Left cardiac atrium (tissue), 4 donors: ENCODE results near the gene MCF2L2. TPM values are rescaled to one million over a fixed set of nuclear protein-coding genes. Genes with fewer than 3 reads are reported as not detected.

ENCODE experiments used
- ATAC-seq, 2 donors: fragments of 200-7000 bp; cut with Tn5 transposase; one replicate each; pipeline ENCODE4 v1.9.1; 2020; ENCODE audit warnings: mild to moderate bottlenecking in 2 of 2, moderate library complexity in 2 of 2
- DNase-seq: peaks from one replicate; pipeline ENCODE4 v3.0.0-alpha.2; 2020
- intact Hi-C, 2 donors: fragments of 100-400 bp; cut with DNase I; formaldehyde crosslinking; loops; one replicate each; pipeline versions ENCODE4 v1.14.1 to v1.15.1; 2022 to 2023
- total RNA-seq, 2 donors: library from RNA; stranded (reverse); fragmentation: NEBNext Ultra II Directional; extraction: Animal tissue kit (Norgen Biotek cat#: 25700); gene quantifications; one replicate each; pipeline ENCODE4 v1.2.1, GENCODE V29; 2021
- donor health status: DM: no; HTN: yes; CAD: no.
- donor health status: DM: no; HTN: yes; CAD: no; lungs with severe emphysema.
- donor health status: DM: yes; HTN: yes; CAD: no.
- donor health status: Dilated cardiomyopathy.

The MCF2L2 gene
- total RNA-seq, 2 donors from 2014 or later, result 0.34 to 1.1 TPM

DNA sequence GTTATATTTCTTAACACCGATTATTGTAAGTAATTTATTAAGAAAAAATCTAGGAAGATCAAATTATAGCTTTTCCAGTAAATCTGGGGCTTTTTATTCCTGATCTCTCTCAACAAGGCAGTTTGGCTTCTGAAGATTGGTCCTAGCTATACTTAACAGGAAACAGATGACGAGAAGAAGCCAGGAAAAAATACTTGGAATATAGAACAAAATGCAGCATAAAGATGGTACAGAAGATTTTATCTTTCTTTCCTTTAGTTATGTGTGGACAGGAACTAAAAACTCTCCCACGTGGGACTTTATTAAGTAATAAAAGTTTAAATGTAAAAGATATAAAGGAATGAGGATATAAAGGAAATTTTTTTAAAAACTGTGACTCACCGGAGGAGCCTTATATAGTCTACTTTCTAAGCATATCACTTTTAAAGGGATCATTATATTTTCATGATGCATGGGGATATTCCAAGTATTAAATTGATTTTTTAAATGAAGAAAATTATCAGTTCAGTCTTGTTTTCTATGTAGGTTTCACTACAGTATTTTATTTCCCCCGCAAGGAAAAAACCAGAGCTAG, 167.2 kb downstream of the MCF2L2 start:
- ATAC-seq (no peak), DNase-seq (no peak)
- intact Hi-C loops, result no loop called here

DNA sequence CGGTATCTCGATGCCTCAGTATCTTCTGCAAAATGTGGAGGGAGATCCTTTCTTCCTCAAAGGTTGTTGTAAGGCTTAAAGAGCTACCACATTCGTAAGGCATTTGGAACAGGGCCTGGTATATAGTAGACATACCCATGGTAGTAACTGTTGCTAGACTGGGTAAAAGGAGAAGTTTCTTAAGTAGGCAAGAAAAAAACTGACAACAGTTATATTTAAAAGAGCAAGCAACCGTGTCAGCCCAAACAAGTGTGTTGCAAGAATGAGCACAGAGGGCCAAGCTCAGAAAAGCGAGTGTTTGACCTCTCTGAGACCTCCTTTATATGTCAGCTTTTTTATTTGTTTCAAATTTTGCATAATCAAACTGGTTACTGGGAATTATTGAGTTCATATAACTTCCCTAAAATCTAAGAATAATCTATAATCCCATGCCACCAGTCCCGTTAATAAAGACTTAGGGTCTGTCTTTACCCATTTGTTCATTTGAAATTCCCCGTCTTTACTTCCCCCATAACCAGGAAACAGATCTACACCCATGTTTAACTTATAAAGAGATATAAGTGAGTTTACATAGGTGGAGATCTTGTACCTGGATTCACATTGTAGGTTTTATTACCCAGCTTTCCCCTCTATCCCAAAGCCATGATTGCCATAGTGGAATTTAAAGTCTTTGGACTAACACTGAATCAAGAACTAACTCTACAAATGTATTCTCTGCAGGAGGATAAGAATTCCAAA, 168.1 kb downstream of the MCF2L2 start:
- intact Hi-C loops, result no loop called here
- ATAC-seq (peak; percentile 69 to 76), DNase-seq (no peak)

DNA sequence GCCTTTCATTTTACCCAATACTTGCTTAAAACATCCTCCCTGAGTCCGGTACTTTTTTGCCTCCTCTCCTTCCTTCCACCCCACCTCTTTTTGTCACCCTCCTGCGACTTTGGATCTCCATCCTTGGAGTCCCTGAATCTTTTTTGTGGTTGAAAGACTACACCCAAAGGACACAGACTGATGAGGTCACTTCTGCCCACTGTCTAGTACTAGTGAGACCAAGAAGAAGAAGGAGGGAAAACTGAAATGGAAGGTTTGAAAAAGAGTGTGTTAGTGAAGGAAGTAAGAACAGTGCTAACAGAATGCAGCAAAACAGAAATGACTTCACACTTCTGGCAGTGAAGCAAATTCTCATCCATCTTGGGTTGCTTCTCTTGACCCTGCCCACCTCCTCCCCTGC, 168.8 kb downstream of the MCF2L2 start:
- ATAC-seq, result peak in 1 of 2 donors; percentile 18
- DNase-seq, result no peak
- intact Hi-C loops, result no loop called here

DNA sequence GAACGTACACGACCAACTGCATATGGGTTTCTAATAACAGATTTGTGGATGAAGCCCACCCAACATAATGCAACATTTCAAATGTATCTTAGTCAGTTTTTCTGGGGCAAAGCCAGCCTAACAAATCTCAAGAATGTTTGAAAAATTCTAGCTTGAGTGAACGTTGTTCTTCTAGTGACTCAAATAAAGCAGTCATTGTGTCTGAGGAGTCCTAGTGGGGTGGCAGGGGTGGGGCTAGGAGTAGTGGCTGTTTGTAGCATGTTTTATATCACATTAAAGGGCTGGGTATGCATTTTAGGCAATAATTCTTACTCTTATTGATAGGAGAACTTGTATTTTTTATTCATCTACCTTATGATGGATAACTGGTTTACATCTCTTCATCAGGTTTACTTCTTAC, 169.3 kb downstream of the MCF2L2 start:
- ATAC-seq (no peak), DNase-seq (no peak)
- intact Hi-C loops, result no loop called here

DNA sequence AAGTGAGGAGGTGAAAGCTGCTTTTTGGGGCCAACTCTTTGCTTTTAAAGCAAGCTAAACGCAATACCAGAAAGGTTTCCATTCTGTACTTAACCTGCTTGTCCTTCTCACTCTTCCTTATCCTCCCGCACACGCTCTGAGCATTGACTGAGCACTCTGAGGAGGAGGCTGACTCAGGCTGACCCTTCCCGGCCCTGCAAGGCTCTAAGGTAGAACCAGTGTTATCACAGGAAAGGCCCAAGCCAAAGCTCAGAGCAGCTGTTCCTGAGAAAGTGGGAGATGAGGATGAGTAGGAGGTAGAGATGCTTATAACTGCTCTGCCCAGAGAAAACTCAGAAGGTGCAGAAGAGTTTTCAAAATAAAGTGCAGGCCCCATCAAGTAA, 173.1 kb downstream of the MCF2L2 start:
- intact Hi-C loops, result no loop called here
- ATAC-seq, result peak in 1 of 2 donors; percentile 14
- DNase-seq, result no peak

DNA sequence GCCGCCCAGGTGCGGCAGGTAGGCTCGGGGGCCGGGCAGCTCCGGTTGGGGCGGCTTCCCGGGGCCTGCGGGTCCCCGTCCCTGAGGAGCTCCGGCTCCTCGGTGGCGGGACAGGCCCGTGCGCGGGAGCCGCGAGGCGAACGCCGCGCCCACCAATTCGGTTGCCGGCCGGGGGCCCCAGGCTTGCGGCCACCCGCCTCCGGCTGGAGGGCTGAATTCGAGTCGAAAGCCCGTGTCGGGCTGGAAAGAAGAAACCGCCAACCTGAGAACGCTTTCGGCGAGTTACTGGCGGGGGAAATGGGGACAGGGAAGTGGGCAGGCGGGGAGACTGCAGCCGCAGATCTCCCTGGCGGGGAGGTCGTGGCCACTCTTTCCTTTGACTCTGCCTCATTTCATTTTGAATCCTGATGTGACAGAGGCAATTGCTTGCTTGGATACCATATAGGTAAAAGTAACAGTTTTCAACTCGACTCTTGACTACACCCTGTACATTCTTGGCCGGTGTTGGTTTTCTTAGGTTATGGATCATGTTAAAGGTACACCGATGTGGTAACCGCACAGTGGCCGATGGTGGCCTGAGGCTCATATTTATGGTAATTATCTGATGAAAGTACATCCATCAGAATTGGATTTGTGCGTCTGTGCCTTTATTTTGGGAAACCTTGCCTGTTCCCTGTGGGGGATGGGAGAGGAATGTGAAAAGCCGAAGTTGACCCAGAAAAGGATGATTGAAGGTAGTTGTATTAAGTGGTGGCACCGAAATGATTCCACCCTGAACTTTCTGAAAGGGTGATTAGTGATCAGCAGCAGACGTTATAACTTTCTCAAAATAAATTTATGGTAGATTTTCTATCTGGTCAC, 173.7 kb downstream of the MCF2L2 start:
- DNase-seq, result peak; percentile 34
- intact Hi-C loops, result no loop called here
- peak; percentile 17 to 27 for ATAC-seq

DNA sequence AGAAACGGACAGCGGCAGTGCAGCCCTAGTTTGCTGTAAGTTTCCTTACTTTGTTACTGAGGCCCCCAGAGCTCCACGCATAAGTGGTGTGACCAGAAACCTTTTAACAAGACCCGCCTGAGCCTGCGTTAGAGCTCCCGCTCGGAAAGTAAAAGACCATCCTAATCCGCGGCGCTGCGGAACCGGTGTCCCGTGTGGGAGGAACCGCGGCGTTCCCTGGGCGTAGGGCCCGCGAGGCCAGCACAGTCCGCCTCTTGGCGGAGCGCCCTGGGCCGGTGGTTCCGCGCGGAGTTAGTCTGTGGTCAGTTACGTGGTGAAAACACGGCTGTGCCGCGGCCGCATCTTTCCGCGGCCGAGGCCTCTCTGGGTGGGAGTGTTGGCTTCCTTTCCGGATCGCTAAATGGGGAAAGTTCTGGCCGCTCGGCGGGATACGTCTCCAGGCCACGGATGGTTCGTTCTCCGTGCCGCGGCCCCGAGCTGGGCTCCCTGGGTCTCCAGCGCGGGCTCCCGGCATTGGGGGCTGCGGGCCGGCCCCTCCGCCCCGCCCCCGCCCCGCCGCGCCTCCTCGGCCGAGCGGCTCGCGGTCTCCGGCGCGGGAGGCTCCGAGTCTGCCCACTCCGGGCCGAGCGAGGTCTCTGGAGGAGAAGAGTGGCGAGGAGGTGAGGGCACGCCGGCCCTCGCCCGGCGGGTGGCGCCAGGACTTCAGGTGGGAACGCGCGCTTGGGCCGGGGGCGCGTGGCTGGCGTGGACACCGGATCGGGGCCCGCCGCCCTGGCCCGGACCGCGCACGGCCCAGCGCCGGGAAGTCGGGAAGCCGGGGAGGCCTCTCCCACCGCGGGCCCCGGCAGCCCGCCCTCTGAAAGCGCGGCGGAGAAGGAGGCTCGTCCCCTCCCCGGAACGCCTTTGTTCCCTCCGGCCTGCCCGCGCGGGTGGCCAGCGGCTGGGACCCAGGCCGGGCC, 174.6 kb downstream of the MCF2L2 start:
- peak; percentile 91 for ATAC-seq
- intact Hi-C loops, result no loop called here
- DNase-seq, result peak; percentile 80

DNA sequence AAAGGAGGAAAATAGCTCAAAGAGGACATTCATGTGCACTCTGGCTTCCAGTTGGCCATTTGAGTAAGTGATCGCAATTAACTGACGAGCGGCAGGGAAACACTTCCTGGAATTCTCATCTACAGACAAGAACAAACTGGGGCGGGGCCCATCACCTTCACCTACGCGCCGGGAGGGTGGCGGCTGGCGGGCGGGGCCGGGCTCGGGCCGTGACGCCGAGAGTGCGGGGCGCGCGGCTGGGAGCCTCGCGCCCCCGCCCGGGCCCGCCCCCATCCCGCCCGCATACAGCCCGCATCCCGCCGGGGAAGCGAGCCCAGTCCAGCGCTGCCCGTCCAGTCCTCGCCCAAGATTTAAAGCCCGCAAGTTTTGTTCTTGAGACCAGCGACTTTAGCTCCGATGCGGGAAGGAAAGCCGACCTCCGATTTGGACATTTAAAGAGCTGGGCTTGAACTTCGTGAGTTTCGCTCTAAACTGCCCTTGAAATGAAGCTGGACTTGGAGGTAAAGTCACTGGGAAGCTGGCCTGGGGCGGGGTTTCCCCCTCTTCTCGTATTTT, 175.4 kb downstream of the MCF2L2 start, which contains the start of gene B3GNT5:
Gene B3GNT5, plus strand, starts transcription at position 281 of the 555 bp plus-strand sequence. CDS start 16,546 bp downstream, outside the sequence.
- peak; percentile 65 for DNase-seq
- ATAC-seq, result peak; percentile 36 to 67
- intact Hi-C loops, result no loop called here

DNA sequence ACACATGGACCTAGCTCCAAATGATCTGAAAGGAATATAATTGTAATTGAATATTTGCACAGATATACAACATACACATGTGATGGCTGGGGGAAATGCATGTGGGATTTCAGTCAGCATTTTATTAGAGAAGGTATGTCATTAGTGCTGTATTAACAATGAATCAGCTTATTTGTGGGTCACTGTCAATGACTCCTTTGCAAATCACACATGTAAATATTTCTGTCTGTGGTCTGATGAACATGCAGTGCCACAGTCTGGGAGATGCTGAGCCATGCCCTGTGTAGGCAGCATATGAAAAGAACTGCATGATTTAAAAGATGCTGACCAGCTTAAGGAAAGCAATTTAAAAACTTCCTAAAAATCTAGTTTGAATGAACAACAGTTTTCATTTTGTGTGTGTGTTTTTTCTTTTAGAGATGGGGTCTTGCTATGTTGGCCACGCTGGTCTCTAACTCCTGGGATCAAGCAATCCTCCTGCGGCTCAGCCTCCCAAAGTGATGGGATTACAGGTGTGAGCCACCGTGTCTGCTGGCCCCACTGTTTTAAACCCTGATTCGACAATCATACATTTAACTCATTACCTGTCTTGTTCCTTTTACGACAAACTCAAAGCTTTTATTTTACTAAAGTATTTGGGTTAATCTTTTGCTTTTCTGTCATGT, 176.2 kb downstream of the MCF2L2 start:
- ATAC-seq, result no peak
- no peak for DNase-seq
- intact Hi-C loops, result no loop called here

DNA sequence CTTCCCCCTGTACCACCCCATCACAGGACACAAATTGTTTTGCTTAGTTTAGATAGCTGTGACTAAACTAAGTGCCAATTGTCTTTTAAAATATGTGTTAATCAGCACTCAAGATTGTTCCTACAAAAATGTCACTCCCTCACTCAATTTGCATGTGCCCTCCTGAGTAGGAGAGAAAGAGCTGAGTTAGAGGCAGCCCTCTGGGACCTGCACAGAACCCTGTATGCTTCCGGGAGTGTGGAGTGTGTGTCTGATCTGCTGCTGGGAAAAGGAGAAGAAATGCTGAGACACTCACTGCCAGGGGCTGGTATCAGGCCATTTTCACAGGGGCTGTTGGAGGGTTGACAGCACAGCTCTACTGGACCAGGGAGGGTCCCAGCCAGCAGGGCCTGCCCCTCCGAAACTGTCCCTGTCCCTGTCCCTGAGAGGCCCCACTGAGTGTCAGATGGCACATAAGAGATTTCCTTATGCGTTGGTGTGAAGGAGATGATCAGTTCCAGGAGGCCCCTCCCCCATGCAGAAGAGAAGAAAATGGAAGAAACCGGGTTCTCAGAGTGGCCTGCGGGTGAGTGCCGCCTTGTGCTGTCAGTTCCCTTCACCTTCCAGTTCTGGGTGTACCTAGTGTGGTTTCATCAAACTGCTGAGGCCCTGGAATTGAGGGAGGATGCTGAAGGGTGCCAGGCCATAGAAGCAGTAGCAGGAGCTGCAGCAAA, 179.3 kb downstream of the MCF2L2 start:
- DNase-seq, result no peak
- intact Hi-C loops, result no loop called here
- ATAC-seq, result no peak

DNA sequence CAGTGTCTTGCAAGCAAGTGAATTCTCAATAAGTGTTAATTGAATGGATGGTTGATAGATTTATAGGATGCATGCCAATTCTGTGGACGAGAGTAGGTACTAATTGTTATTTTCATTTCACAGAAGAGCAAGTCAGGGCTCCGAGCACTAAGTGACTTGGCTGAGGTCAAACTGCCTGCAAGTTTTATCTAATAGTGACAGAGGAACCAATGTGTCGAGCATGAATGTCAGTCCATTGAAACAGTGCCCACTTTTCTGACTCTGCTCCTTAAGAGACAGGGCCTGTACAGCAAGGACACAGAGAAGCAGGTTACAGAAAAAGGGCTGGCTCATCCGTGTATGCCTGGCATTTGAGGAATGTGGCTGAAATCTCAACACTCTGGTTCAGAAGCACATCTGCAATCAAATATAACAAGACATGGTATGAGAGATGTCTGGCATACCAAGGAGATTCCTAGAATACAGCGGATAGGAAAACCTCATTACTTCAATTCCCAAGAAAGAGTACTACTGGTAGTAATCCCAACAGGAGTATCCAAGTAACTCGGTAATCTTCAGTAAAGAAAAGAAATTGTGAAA, 181.3 kb downstream of the MCF2L2 start:
- DNase-seq (no peak), ATAC-seq (no peak)
- intact Hi-C loops, result no loop called here

DNA sequence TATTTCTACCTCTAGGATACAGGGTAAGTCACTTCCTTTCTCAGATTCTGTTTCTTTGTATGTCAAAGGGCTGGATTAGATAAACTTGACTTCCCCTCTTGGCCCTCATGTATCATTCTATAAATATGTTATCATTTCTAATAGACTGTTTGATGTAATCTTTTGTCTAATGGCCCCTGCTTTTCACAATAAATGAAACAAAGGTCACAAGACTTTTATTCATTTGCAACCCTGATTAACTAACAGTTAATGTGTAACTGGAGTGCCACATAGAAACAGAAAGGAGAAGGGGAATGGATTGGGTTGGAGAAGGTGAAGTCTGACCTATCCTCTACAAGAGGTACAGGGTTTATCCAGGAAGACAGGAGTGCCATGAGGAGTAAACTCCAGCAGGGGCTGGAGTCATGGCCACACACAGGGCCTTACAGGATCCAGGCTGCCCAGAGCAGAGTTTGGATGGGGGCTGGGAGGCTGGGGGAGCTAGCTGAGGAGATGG, 183.4 kb downstream of the MCF2L2 start:
- no peak for DNase-seq
- intact Hi-C loops, result no loop called here
- no peak for ATAC-seq

DNA sequence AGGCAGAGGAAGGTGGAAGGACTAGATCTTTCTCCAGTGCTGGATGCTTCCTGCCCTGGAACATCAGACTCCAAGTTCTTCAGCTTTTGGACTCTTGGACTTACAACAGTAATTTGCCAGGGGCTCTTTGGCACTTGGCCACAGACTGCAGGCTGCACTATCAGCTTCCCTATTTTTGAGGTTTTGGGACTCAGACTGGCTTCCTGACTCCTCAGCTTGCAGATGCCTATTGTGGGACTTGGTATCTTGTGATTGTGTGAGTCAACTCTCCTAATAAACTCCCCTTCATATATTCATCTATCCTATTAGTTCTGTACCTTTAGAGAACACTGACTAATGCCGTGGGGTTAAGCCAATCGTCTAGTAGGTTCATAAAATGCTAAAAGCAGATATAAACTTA, 184.2 kb downstream of the MCF2L2 start:
- ATAC-seq, result peak in 1 of 2 donors; percentile 40
- intact Hi-C loops, result no loop called here
- DNase-seq, result peak; percentile 62

DNA sequence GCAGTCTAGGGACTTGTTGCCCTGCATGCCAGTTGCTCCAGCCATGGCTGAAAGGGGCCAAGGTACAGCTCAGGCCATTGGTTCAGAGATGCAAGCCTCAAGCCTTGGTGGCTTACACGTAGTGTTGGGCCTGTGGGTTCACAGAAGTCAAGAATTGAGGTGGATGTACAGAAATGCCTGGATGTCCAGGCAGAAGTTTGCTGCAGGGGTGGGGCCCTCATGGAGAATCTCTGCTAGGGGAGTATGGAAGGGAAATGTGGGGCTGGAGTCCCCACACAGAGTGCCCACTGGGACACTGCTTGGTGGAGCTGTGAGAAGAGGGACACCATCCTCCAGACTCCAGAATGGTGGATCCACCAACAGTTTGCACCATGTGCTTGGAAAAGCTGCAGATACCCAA, 186.0 kb downstream of the MCF2L2 start:
- intact Hi-C loops, result no loop called here
- DNase-seq, result no peak
- ATAC-seq, result no peak

DNA sequence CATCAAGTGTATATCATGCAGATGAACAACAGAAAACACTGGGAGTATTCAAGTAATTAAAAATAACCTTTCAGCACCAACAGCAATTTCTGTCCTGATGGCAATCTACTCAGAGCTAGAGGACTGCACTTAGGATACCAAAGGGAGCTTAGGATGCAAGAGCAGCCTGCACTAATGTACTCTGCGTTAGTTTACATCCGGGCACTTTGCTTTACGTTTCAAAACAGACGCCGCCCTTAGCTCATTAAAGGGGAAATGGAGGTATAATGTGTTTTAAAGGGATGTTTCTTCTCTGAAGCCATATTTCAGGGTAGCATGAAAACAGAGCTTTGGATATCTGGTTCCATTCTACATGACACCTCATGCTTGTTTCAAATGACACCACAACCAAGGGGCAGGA, 189.4 kb downstream of the MCF2L2 start:
- DNase-seq, result no peak
- no peak for ATAC-seq
- intact Hi-C loops, result no loop called here

DNA sequence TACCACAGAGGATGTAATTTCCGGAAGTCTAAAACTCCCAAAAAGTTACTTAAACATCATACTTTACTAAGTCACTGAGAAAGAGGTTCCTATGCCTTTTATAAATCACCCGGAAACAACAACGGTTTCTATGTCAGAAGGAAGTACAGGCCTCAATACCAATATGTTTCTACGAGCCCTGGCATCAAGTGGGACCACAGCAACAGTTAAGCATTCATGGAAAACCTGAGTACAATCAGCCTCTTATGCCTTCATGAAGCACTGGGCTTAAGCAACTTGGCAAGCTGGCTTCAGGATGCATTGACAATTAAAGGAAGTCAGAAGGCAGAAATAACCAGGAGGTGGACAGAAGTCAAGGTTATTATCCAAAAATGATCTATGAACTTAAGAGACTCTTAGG, 194.5 kb downstream of the MCF2L2 start:
- DNase-seq (no peak), ATAC-seq (no peak)
- intact Hi-C loops, result no loop called here

DNA sequence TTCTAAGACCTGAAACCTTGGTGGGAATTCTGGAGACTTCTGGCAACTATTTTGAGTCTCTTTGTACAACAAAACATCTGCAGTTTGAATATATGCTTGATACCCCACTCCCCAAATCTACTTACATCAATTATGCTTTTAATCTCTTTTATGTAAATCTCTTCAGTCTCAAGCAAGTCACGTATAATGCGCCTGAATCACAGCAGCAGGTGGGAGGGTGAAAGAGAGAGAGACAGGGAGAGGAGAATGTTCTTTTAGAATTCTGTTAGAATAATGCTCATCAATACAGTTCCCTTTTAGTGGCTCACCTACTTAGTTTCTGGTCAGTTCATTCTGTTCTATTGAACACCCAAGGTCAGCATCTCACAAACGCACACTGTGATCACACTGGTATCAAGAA, 197.6 kb downstream of the MCF2L2 start:
- no peak for ATAC-seq
- DNase-seq, result no peak

More for the DNA sequence above, 197.6 kb downstream of the MCF2L2 start:
- intact Hi-C loops, result no loop called here
